PC-9 (cell line): ENCODE measurements around the gene OR5K2. TPM values are rescaled to one million over a fixed set of nuclear protein-coding genes. Genes with fewer than 3 reads are reported as not detected.

Experiments used
- BruUV-seq: library from RNA; stranded (reverse); fragments of 400-500 nt; replicated peaks from 2 replicates; lab custom pipeline; 2021; lab: Mats Ljungman, UMichigan
- CTCF ChIA-PET: fragments of 300-600 bp; sonication (Branson Sonifier 250); formaldehyde crosslinking; loops from one replicate; lab custom pipeline; 2022; ENCODE audit warnings: antibody characterized with exemption; lab: Charles Lee
- POLR2A ChIA-PET: fragments of 300-600 bp; sonication (Branson Sonifier 250); formaldehyde crosslinking; loops from one replicate; lab custom pipeline; 2022; ENCODE audit warnings: antibody characterized with exemption; ENCODE audit not compliant: unreplicated experiment; lab: Charles Lee
- DNase-seq, 2 experiments: peaks; one replicate each; pipeline versions ENCODE4 v3.0.0 to v3.0.0-alpha.2; 2015 to 2022; ENCODE audit warnings: mixed read lengths in 1 of 2
- H2AFZ ChIP-seq: fragments of 200-600 bp; sonication (generic); 2 replicates; pipeline ENCODE4 v1.8.1; 2017; ENCODE audit warnings: antibody characterized with exemption
- H3F3A ChIP-seq: fragments of 200-600 bp; sonication (generic); 2 replicates; pipeline ENCODE4 v1.8.1; 2017; ENCODE audit warnings: antibody characterized with exemption, mild to moderate bottlenecking, low read depth; ENCODE audit not compliant: insufficient read depth
- H3K27ac ChIP-seq: fragments of 200-600 bp; sonication (generic); 2 replicates; pipeline ENCODE4 v1.6.1; 2016; ENCODE audit warnings: mixed run types
- H3K27me3 ChIP-seq: fragments of 200-600 bp; sonication (generic); 2 replicates; pipeline ENCODE4 v1.6.1; 2016; ENCODE audit warnings: low read depth, mixed run types; ENCODE audit not compliant: insufficient read depth
- H3K36me3 ChIP-seq: fragments of 200-600 bp; sonication (generic); 2 replicates; pipeline ENCODE4 v1.6.1; 2016; ENCODE audit warnings: low read depth, mixed run types
- H3K4me1 ChIP-seq: fragments of 200-600 bp; sonication (generic); replicated peaks from 2 replicates; pipeline ENCODE4 v1.6.1; 2016; ENCODE audit warnings: mixed run types; ENCODE audit not compliant: insufficient read depth
- H3K4me2 ChIP-seq: fragments of 200-600 bp; sonication (generic); 2 replicates; pipeline ENCODE4 v1.6.1; 2017; ENCODE audit warnings: mixed run types
- H3K4me3 ChIP-seq: fragments of 200-600 bp; sonication (generic); 2 replicates; pipeline ENCODE4 v1.6.1; 2016; ENCODE audit warnings: mixed run types
- H3K79me2 ChIP-seq: fragments of 200-600 bp; sonication (generic); 2 replicates; pipeline ENCODE4 v1.6.1; 2017; ENCODE audit warnings: low read depth, mixed run types
- H3K9me2 ChIP-seq: fragments of 200-600 bp; sonication (generic); 2 replicates; pipeline ENCODE4 v1.8.1; 2017; ENCODE audit warnings: mild to moderate bottlenecking; ENCODE audit not compliant: insufficient read depth
- H3K9me3 ChIP-seq: fragments of 200-600 bp; sonication (generic); 2 replicates; pipeline ENCODE4 v1.8.1; 2016; ENCODE audit warnings: low read depth; ENCODE audit not compliant: insufficient read depth
- H4K20me1 ChIP-seq: fragments of 200-600 bp; sonication (generic); 2 replicates; pipeline ENCODE4 v1.8.1; 2017; ENCODE audit not compliant: insufficient read depth
- CTCF ChIP-seq: fragments of 200-600 bp; sonication (generic); conservative IDR thresholded peaks from 2 replicates; pipeline ENCODE4 v1.6.1; 2017; ENCODE audit warnings: mixed run types, antibody characterized with exemption, mild to moderate bottlenecking, moderate library complexity
- EZH2 ChIP-seq: fragments of 200-600 bp; sonication (generic); IDR thresholded peaks from 2 replicates; pipeline ENCODE4 v1.8.0; 2017; ENCODE audit warnings: antibody characterized with exemption, low read depth
- intact Hi-C: fragments of 100-400 bp; cut with micrococcal nuclease; formaldehyde crosslinking; loops from one replicate; pipeline ENCODE4 v1.10.0; 2022; ENCODE audit not compliant: unreplicated experiment
- total RNA-seq: library from RNA; stranded (reverse); gene quantifications from 2 replicates; pipeline ENCODE4 v1.2.3, GENCODE V29; 2021

OR5K2 gene
- total RNA-seq, 1 experiment from 2014 or later: not detected

- TF ChIP-seq EZH2 (no peak), CTCF (no peak)
- Histone ChIP-seq H3K4me3 (no peak overlapping the region), H4K20me1 (no peaks in the 10 kb centered on the region), H3F3A (0 out of 2 replicates have a peak, but pooled peaks cover 6% of the 10 kb centered on the region), H3K9me3 (0 out of 2 replicates have a peak, but pooled peaks cover 4% of the 10 kb centered on the region), H3K36me3 (no peaks in the 10 kb centered on the region), H3K27me3 (no peaks in the 10 kb centered on the region), H3K9me2 (0 out of 2 replicates have a peak, but pooled peaks cover 4% of the 10 kb centered on the region), H3K27ac (no peak overlapping the region), H2AFZ (no peak overlapping the region), H3K4me1 (no peaks in the 10 kb centered on the region), H3K79me2 (no peaks in the 10 kb centered on the region), H3K4me2 (no peak overlapping the region)
- no TSS peak for BruUV-seq
- CTCF ChIA-PET: no interaction called here
- POLR2A ChIA-PET: interaction anchor here (0.6 kb wide), 2 partner anchors 88 to 611 kb away, joined by 5 to 10 read pairs; no protein-coding TSS in a partner anchor
- DNase-seq: no peak
- intact Hi-C loops: no loop called here
Measured at GRCh38 chr3:98453827-98454226, 43.7 kb upstream of the OR5K2 start.

- H3K27ac ChIP-seq: no peak overlapping the region
- no peaks in the 10 kb centered on the region for H3K79me2 ChIP-seq
- H3F3A ChIP-seq: no peaks in the 10 kb centered on the region
- H3K4me2 ChIP-seq: no peak overlapping the region
- H3K36me3 ChIP-seq: no peaks in the 10 kb centered on the region
- no peak for DNase-seq
- 0 out of 2 replicates have a peak, but pooled peaks cover 4% of the 10 kb centered on the region for H3K9me2 ChIP-seq
- no peak overlapping the region for H3K4me3 ChIP-seq
- peaks cover 1% of the 10 kb centered on the region; the same call in 1 of the 2 replicates for H3K9me3 ChIP-seq
- intact Hi-C loops: no loop called here
- POLR2A ChIA-PET: no interaction called here
- H3K27me3 ChIP-seq: no peaks in the 10 kb centered on the region
- TF ChIP-seq EZH2: no peak
- no peak for TF ChIP-seq CTCF
- CTCF ChIA-PET: no interaction called here
- no peaks in the 10 kb centered on the region for H3K4me1 ChIP-seq
- H4K20me1 ChIP-seq: no peaks in the 10 kb centered on the region
- H2AFZ ChIP-seq: no peak overlapping the region
- no TSS peak for BruUV-seq
Measured at GRCh38 chr3:98454929-98455328, 42.6 kb upstream of the OR5K2 start.

GRCh38 chr3:98457543-98457942 lies 39.9 kb upstream of the OR5K2 start:
- Histone ChIP-seq H3K9me3 (peaks cover 3% of the 10 kb centered on the region; the same call in 1 of the 2 replicates), H3K4me2 (no peak overlapping the region), H3K4me3 (no peak overlapping the region), H3K4me1 (no peaks in the 10 kb centered on the region), H3K36me3 (no peaks in the 10 kb centered on the region), H3F3A (no peaks in the 10 kb centered on the region), H3K9me2 (peaks cover 3% of the 10 kb centered on the region; the same call in 1 of the 2 replicates), H2AFZ (no peak overlapping the region), H3K27me3 (no peaks in the 10 kb centered on the region), H3K79me2 (no peaks in the 10 kb centered on the region), H3K27ac (no peak overlapping the region), H4K20me1 (no peaks in the 10 kb centered on the region)
- no peak for DNase-seq
- BruUV-seq: no TSS peak
- ChIA-PET POLR2A (no interaction called here), CTCF (no interaction called here)
- TF ChIP-seq CTCF (no peak), EZH2 (no peak)
- intact Hi-C loops: no loop called here
